ENCODE results near the gene PPP1R14C. TPM values are rescaled to one million over a fixed set of nuclear protein-coding genes. Genes with fewer than 3 reads are reported as not detected.

PPP1R14C gene
- total and polyA plus RNA-seq, 8 donors: 0.09 to 7.3 (median 0.74) TPM

DNA sequence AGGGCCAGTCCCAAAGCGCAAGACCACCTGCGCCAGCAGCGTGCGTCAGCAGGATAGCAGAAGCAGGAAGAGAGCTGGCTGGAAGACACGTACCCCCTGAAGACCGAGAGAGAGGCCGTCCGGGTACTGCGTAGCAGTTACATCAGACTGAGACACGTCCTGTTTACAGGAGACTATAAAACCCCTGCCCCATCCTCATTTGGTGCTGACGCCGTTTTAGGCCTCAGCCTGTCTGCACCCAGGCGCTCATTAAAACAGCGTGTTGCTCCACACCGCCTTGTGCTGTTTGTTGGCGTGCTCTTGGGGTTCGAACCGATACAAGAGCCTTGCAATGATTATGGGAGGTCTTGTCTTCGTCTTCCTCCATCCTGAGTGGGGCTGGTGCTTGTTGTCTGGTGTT lies 42.1 kb upstream of the PPP1R14C start:
- Histone ChIP-seq H3K27ac (no peak overlapping the region), H3K4me1 (no peaks in the 10 kb centered on the region), H3K4me3 (no peak overlapping the region), H3K27me3 (no peaks in the 10 kb centered on the region), H3K36me3 (no peaks in the 10 kb centered on the region), H3K9me3 (no peaks in the 10 kb centered on the region)
- intact Hi-C loops (cut with DNase I): no loop called here
- 91 to 92% methylated on average over 19 of the region's 19 CpGs for WGBS, 2 donors
- ATAC-seq: no peak
- no peak for DNase-seq
- TF ChIP-seq, protein P1, sequence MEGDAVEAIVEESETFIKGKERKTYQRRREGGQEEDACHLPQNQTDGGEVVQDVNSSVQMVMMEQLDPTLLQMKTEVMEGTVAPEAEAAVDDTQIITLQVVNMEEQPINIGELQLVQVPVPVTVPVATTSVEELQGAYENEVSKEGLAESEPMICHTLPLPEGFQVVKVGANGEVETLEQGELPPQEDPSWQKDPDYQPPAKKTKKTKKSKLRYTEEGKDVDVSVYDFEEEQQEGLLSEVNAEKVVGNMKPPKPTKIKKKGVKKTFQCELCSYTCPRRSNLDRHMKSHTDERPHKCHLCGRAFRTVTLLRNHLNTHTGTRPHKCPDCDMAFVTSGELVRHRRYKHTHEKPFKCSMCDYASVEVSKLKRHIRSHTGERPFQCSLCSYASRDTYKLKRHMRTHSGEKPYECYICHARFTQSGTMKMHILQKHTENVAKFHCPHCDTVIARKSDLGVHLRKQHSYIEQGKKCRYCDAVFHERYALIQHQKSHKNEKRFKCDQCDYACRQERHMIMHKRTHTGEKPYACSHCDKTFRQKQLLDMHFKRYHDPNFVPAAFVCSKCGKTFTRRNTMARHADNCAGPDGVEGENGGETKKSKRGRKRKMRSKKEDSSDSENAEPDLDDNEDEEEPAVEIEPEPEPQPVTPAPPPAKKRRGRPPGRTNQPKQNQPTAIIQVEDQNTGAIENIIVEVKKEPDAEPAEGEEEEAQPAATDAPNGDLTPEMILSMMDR (IDR thresholded peaks at IDR 0.05): no peak
- no peak for FAIRE-seq

DNA sequence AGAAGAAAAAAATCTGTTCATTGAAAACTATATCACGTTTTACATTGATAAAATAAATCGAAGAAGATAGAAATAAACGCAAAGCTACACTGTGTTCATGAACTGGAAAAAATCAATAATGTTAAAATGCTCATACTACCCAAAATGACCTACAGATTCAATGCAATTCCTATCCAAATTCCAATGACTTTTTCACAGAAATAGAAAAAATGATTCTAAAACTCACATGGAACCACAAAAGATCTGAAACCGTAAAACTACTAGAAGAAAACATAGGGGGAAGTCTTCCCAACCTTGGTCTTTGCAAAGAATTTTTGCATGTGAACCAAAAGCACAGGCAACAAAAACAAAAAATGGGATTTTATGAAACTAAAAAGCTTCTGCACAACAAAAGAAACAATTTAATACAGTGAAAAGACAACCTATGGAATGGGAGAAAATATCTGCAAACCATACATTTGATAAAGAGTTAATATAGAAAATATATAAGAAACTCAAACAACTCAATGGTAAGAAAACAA lies 40.0 kb upstream of the PPP1R14C start:
- 81 to 87% methylated on average over 4 of the region's 4 CpGs for WGBS, 2 donors
- DNase-seq (no peak), FAIRE-seq (no peak), ATAC-seq (no peak)
- no peaks in the 10 kb centered on the region for H3K4me1 ChIP-seq
- no peaks in the 10 kb centered on the region for H3K9me3 ChIP-seq
- no peaks in the 10 kb centered on the region for H3K27me3 ChIP-seq
- no peak overlapping the region for H3K4me3 ChIP-seq
- no peaks in the 10 kb centered on the region for H3K36me3 ChIP-seq
- TF ChIP-seq, protein P1 (IDR thresholded peaks at IDR 0.05): no peak
- no peak overlapping the region for H3K27ac ChIP-seq
- intact Hi-C loops (cut with DNase I): no loop called here

DNA sequence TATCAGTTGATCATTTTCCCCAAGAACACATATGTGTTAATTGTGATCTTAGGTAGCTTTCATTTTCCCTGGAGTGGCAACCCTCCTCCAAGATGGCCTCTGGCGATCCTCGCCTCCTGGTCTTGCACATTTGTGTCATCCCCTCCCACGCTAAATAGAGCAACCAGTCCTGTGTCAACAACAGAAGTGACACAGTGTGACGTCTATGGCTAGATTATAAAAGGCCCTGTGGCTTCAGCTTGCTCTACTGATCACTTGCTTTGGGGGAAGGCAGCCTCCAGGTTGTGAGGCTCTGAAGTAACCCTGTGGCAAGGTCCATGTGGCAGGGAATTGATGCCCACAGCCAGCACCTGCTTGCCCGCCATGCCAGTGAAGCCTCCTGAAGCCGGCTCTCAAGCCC lies 30.6 kb upstream of the PPP1R14C start:
- Histone ChIP-seq H3K27me3 (no peaks in the 10 kb centered on the region), H3K27ac (no peak overlapping the region), H3K9me3 (no peaks in the 10 kb centered on the region), H3K4me3 (no peak overlapping the region), H3K4me1 (no peaks in the 10 kb centered on the region), H3K36me3 (no peaks in the 10 kb centered on the region)
- DNase-seq (no peak), FAIRE-seq (no peak), ATAC-seq (no peak)
- 82 to 91% methylated on average over 6 of the region's 6 CpGs for WGBS, 2 donors
- TF ChIP-seq, protein P1 (IDR thresholded peaks at IDR 0.05): no peak
- intact Hi-C loops (cut with DNase I): no loop called here

DNA sequence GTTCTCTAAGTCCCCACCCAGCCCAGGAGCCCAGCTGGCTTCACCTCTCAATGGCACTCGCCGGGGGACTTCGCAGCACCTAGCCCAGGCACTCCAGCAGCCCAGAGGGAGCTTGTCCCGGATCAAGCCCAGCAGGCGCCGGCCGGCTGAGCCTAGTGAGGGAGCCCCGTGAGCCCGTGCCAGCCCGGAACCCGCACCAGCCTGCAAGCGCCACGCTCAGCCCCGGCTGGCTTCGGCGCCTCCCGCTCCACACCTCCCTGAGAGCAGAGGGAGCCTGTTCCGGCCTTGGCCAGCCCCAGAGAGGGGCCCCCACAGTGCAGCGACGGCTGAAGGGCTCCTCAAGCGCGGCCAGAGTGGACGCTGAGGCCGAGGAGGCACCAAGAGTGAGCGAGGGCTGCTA lies 27.1 kb upstream of the PPP1R14C start:
- DNase-seq (peak in 1 of 6 donors; percentile 67), ATAC-seq (no peak), FAIRE-seq (no peak)
- H3K4me1 ChIP-seq: no peaks in the 10 kb centered on the region
- TF ChIP-seq, protein P1 (IDR thresholded peaks at IDR 0.05): no peak
- no peaks in the 10 kb centered on the region for H3K36me3 ChIP-seq
- H3K9me3 ChIP-seq: no peaks in the 10 kb centered on the region
- no peak overlapping the region for H3K27ac ChIP-seq
- no peaks in the 10 kb centered on the region for H3K27me3 ChIP-seq
- H3K4me3 ChIP-seq: no peak overlapping the region
- WGBS, 2 donors: 91 to 94% methylated on average over 25 of the region's 25 CpGs
- intact Hi-C loops (cut with DNase I): no loop called here

DNA sequence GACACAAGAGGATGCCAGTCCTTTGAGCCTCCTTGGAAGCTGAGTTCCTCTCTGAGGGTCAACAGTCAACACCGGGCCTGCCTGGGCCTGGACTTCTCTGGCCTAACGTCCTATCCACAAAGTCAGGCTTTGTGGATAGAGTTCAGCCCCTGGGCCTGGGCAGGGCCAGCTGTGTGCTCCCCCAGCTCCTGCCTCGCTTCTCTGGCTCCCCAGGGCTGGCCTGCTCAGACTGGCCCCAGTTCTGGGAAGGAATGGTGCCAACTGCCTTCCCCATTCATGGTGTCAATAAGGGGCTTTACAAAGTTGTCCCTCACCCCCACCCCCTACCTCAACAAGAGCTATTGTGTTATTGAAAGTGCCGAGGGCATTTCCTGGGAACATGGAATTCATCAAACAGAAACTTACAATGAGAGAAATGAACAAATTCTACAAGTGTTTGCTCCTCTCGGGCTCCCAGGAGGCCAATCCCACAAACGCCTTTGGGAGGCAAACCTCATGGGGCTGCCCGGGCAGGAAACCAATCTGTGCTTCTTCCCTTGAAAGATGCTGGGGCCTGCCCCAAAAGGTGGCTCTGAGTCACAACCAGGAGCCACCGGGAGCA lies 26.5 kb upstream of the PPP1R14C start:
- no peak overlapping the region for H3K27ac ChIP-seq
- no peak for DNase-seq
- no peak for FAIRE-seq
- no peaks in the 10 kb centered on the region for H3K27me3 ChIP-seq
- intact Hi-C loops (cut with DNase I): no loop called here
- no peak for ATAC-seq
- H3K9me3 ChIP-seq: no peaks in the 10 kb centered on the region
- no peaks in the 10 kb centered on the region for H3K4me1 ChIP-seq
- H3K4me3 ChIP-seq: no peak overlapping the region
- H3K36me3 ChIP-seq: no peaks in the 10 kb centered on the region
- TF ChIP-seq, protein P1 (IDR thresholded peaks at IDR 0.05): no peak
- WGBS, 2 donors: 89% methylated on average over 8 of the region's 8 CpGs
